ENCODE data around the gene TDRD12.

The TDRD12 gene

DNA sequence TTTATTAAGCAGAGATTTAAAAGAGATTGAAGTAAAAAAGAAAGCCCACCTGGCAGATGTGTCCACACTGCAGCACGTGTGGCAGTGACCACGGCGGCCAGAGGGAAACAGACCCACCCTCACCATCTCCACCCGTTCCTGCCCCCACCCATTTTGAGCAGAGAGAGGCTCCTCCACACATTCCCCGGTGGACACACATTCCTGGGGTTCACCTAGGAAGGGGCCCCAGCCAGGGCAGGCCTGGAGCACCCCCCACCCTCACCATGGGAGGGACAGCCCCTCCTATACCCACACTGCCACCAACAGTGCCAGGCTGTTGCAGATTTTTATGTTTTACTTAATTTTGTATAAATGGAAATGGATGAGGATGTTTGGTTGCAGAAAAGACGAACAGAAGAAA lies 95.1 kb downstream of the TDRD12 start:
- no peaks in the 10 kb centered on the region for H3K9me3 ChIP-seq (ENCODE audit: low read length)
- H3K27me3 ChIP-seq (ENCODE audit: control insufficient read depth in 1 of 2, insufficient read depth in 2 of 2, low read length in 2 of 2), result no peaks in the 10 kb centered on the region
- no peak overlapping the region for H3K27ac ChIP-seq (ENCODE audit: low read depth, low read length)
- no peaks in the 10 kb centered on the region for H3K36me3 ChIP-seq (ENCODE audit: insufficient read depth, low read length)
- H3K4me3 ChIP-seq (ENCODE audit: low read depth in 1 of 2, low read length in 2 of 2), result no peak overlapping the region
- peaks cover under 1% of the 10 kb centered on the region for H3K4me1 ChIP-seq (ENCODE audit: insufficient read depth, low read length)
- no peak overlapping the region for H3K9ac ChIP-seq (ENCODE audit: low read length)

DNA sequence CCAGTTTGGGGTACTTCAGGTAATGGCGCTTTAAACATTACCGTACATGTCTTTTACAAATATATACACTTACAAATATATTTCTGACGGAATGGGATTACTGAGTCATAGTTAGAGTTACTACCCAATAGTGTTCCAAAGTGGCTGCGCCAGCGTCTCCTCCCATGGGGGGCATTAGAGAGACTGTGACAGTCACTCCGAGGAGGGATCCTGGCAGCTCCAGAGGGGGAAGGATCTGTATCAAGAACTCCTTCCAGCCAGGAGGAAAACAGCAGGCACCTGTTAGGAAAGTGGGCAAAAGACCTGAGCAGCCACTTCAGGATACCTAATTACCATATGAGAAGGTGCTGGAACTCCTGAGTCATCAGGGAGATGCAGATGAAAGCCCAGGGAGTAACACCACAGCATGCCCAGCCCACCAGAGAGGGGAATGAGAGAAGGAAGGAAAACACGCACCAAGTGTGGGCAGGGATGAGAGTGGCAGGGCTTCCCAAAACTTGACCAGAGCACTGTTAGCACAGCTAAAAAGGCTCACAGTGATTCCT lies 97.1 kb downstream of the TDRD12 start:
- Histone ChIP-seq H3K27me3 (ENCODE audit: control insufficient read depth in 1 of 2, insufficient read depth in 2 of 2, low read length in 2 of 2) (no peaks in the 10 kb centered on the region), H3K36me3 (ENCODE audit: insufficient read depth, low read length) (no peaks in the 10 kb centered on the region), H3K9ac (ENCODE audit: low read length) (no peak overlapping the region), H3K9me3 (ENCODE audit: low read length) (no peaks in the 10 kb centered on the region), H3K4me3 (ENCODE audit: low read depth in 1 of 2, low read length in 2 of 2) (no peak overlapping the region), H3K27ac (ENCODE audit: low read depth, low read length) (no peak overlapping the region), H3K4me1 (ENCODE audit: insufficient read depth, low read length) (no peaks in the 10 kb centered on the region)

DNA sequence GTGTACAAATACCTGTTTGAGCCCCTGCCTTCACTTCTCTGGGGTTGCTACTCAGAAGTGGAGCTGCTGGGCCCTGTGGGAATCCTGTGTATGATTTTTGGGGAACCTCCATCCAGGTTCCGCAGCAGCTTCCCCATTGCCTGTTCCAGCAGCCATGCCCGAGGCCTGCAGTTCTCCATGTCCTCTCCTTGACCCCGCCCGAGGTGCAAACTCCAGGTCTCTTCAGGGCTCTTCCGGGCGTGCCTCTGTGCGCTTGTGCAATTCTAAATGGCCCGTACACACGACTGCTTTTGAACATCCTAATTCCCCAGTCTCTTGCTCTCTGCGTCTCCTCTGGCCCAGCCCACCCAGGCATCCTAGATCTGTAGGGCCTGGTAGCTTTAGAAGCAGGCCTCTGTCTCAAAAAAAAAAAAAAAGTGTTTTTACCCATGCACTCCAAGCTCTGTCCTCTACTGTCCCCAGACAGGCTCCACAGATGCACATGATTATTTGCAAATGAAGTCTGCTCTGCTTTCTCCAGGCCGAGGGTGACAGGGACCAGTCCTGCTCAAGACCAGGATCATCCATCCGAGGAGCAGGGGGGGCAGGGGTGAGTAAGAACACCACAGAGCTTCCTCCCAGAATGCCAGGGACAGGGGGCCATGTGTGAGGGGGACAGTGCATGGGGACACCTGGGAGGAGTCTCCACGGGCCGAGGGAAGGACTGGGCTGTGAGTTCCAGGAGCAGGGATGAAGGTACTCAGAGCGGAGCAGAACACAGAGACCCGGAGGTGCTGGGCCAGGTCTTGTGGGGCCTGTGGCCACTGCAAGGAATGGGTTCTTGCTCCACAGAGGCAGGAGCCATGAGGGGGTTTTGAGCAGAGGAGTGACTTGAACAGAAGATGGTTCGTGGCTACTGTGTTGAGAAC lies 98.3 kb downstream of the TDRD12 start:
- Histone ChIP-seq H3K4me1 (ENCODE audit: insufficient read depth, low read length) (no peaks in the 10 kb centered on the region), H3K36me3 (ENCODE audit: insufficient read depth, low read length) (no peaks in the 10 kb centered on the region), H3K4me3 (ENCODE audit: low read depth in 1 of 2, low read length in 2 of 2) (no peak overlapping the region), H3K27me3 (ENCODE audit: control insufficient read depth in 1 of 2, insufficient read depth in 2 of 2, low read length in 2 of 2) (no peaks in the 10 kb centered on the region), H3K9me3 (ENCODE audit: low read length) (no peaks in the 10 kb centered on the region), H3K9ac (ENCODE audit: low read length) (no peak overlapping the region), H3K27ac (ENCODE audit: low read depth, low read length) (no peak overlapping the region)

DNA sequence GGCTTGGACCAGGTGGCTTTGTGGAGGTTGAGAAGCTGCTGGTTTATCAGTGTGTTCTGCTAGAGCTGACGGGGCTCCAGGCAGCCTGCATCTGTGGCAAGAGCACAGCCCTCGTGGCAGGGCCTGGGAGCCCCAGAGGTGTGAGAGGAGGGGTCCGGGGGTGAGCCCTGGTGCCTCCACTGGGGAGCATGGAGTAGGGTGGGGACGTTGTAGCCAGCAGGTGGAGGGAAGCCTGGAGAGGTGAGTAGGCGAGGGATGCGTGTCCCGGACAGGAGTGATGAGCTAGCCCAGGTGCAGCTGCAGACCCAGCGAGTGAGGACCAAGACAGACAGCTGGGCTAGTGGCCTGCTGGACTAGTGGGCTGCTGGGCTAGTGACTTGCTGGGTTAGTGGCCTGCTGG lies 99.0 kb downstream of the TDRD12 start:
- H3K9ac ChIP-seq (ENCODE audit: low read length), result no peak overlapping the region
- H3K4me3 ChIP-seq (ENCODE audit: low read depth in 1 of 2, low read length in 2 of 2), result no peak overlapping the region
- no peak overlapping the region for H3K27ac ChIP-seq (ENCODE audit: low read depth, low read length)
- no peaks in the 10 kb centered on the region for H3K27me3 ChIP-seq (ENCODE audit: control insufficient read depth in 1 of 2, insufficient read depth in 2 of 2, low read length in 2 of 2)
- no peaks in the 10 kb centered on the region for H3K36me3 ChIP-seq (ENCODE audit: insufficient read depth, low read length)
- H3K9me3 ChIP-seq (ENCODE audit: low read length), result no peaks in the 10 kb centered on the region
- H3K4me1 ChIP-seq (ENCODE audit: insufficient read depth, low read length), result no peaks in the 10 kb centered on the region

DNA sequence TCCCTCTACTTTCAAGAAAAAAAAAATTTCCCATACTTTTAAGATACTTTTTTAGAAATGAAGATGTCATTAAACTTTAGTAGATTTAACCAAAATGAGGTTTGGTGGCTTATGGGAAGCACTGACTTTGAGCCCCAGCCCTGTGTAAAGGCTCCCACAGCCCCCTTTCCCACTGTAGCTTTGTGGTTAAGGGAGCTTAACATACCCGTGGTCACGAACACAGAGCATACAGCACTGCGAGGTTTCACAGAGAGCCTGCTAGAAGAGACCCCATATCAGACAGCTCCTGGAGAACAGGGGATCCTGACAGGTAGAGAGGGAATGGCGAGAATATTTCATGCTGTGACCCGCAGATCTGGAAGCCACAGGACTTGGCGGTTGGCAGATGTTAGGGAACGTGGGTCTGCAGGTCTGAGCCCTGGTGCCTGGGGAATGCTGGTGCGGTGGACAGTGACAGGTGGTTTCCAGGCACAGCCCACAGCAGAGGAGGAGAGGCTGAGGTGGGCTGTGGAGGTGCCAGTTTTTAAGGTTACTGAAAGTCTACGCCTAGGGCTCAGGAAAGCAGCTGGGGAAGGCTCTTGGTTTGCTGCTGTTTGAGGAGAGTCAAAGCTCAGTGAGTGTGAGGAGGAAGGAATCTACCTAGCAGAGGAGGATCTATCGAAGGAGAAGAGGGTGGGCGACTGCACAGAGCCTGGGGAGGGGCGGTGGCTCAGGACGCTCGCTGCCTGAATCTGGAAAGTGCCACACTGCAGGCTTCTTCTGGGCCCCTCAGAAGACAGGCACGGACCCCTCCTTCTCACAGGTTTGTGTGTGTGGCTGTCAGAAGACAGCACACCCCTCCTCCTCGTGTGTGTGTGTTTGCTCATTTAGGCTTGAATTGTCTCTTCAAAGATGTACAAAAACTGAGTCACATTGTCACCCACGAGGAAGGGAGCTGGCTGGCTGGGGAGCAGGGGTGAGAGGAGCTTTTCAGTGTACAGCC lies 100.1 kb downstream of the TDRD12 start:
- H3K27ac ChIP-seq (ENCODE audit: low read depth, low read length), result no peak overlapping the region
- H3K27me3 ChIP-seq (ENCODE audit: control insufficient read depth in 1 of 2, insufficient read depth in 2 of 2, low read length in 2 of 2), result peaks cover 0 to 3% of the 10 kb centered on the region in 2 donors
- H3K4me3 ChIP-seq (ENCODE audit: low read depth in 1 of 2, low read length in 2 of 2), result no peak overlapping the region
- no peaks in the 10 kb centered on the region for H3K9me3 ChIP-seq (ENCODE audit: low read length)
- H3K36me3 ChIP-seq (ENCODE audit: insufficient read depth, low read length), result no peaks in the 10 kb centered on the region
- H3K9ac ChIP-seq (ENCODE audit: low read length), result no peak overlapping the region
- no peaks in the 10 kb centered on the region for H3K4me1 ChIP-seq (ENCODE audit: insufficient read depth, low read length)

DNA sequence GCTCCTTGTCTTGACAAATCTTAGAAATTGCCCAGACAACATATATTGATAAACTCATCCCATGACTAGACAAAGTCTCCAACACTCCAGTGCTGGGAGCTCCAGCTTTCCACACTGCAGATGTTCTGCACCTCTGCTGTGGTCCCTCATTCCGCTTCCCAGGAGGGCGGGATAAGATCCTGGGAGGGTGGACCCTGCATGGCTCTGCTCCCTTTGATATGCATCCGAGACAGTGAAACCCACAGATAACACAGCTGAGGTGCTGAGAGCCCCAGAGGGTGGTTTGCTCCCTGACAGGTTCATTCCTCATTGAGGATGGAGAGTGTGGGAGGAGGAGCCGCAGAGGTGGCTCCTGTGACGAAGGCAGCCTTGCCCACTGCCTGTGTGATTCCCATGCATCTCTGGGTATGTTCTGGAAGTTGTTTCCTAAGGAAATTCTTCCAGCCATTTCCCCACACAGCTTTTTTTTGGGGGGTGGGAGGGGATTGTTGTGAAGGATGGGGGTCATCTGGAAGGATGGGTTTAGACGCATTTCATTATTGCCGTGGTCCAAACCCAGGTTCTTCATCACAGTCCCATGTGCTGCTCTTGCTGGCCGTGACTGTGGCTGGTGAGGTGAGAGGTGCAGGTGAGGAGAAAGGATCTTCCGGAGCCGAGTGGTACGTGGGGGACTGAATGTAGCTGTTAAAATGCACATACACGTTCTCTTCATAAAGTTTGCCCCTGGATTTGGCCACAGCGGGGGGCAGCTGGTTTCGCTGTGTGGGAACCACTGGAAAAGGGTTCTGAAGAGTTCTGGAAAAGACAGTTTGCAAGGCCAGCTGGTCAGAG lies 103.6 kb downstream of the TDRD12 start:
- Histone ChIP-seq H3K4me3 (ENCODE audit: low read depth in 1 of 2, low read length in 2 of 2) (no peak overlapping the region), H3K27me3 (ENCODE audit: control insufficient read depth in 1 of 2, insufficient read depth in 2 of 2, low read length in 2 of 2) (peaks cover 0 to 3% of the 10 kb centered on the region in 2 donors), H3K4me1 (ENCODE audit: insufficient read depth, low read length) (no peaks in the 10 kb centered on the region), H3K27ac (ENCODE audit: low read depth, low read length) (no peak overlapping the region), H3K9ac (ENCODE audit: low read length) (no peak overlapping the region), H3K9me3 (ENCODE audit: low read length) (no peaks in the 10 kb centered on the region), H3K36me3 (ENCODE audit: insufficient read depth, low read length) (no peaks in the 10 kb centered on the region)

DNA sequence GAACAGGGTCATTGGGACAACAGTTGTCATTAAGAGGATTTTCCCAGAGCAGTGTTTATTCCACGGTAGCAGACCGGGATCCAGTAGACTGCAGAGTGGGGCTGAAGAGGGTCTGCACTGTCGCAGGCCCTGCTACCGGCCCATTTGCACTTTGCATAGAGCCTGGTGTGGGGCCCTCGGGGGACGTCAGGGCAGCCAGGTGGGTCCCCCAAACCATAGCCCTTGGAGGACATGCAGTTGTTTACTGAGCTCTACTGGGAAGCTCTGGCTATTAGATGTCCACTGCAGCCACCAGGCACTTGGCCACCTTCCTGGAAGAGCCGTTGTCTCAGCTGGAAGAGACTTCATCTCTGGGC lies 104.2 kb downstream of the TDRD12 start:
- Histone ChIP-seq H3K27ac (ENCODE audit: low read depth, low read length) (no peak overlapping the region), H3K4me3 (ENCODE audit: low read depth in 1 of 2, low read length in 2 of 2) (no peak overlapping the region), H3K36me3 (ENCODE audit: insufficient read depth, low read length) (no peaks in the 10 kb centered on the region), H3K4me1 (ENCODE audit: insufficient read depth, low read length) (no peaks in the 10 kb centered on the region), H3K27me3 (ENCODE audit: control insufficient read depth in 1 of 2, insufficient read depth in 2 of 2, low read length in 2 of 2) (peaks cover 0 to 3% of the 10 kb centered on the region in 2 donors), H3K9ac (ENCODE audit: low read length) (no peak overlapping the region), H3K9me3 (ENCODE audit: low read length) (no peaks in the 10 kb centered on the region)

DNA sequence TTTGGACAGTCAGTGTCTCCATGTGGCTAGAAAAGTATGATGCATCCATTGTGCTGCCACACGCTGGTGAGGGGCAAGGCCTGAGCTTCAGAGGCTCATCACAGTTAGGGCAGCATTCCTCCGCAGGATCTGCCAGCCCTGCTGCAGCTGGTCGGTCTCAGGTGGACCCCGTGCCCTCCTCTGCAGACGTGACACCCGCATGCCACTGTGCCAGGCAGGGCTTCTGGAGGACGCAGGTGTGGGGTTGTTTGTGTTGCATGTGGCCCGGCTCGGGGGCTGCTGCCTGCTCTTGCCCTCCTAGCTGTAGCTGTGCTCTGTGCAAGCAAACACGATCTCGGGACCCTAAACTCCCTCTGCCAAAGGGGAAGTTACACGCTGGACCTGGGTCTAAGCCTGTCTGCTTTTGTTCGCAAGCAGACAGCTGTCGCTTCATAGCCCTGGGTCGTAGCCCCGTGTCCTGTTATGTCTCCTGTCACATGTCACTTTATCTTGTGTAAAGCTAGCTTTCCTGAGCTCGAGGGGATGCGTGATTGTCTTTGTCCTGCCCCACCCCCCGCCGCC lies 104.7 kb downstream of the TDRD12 start:
- Histone ChIP-seq H3K4me1 (ENCODE audit: insufficient read depth, low read length) (no peaks in the 10 kb centered on the region), H3K9ac (ENCODE audit: low read length) (no peak overlapping the region), H3K36me3 (ENCODE audit: insufficient read depth, low read length) (no peaks in the 10 kb centered on the region), H3K4me3 (ENCODE audit: low read depth in 1 of 2, low read length in 2 of 2) (no peak overlapping the region), H3K27ac (ENCODE audit: low read depth, low read length) (no peak overlapping the region), H3K9me3 (ENCODE audit: low read length) (no peaks in the 10 kb centered on the region), H3K27me3 (ENCODE audit: control insufficient read depth in 1 of 2, insufficient read depth in 2 of 2, low read length in 2 of 2) (peaks cover 0 to 3% of the 10 kb centered on the region in 2 donors)

DNA sequence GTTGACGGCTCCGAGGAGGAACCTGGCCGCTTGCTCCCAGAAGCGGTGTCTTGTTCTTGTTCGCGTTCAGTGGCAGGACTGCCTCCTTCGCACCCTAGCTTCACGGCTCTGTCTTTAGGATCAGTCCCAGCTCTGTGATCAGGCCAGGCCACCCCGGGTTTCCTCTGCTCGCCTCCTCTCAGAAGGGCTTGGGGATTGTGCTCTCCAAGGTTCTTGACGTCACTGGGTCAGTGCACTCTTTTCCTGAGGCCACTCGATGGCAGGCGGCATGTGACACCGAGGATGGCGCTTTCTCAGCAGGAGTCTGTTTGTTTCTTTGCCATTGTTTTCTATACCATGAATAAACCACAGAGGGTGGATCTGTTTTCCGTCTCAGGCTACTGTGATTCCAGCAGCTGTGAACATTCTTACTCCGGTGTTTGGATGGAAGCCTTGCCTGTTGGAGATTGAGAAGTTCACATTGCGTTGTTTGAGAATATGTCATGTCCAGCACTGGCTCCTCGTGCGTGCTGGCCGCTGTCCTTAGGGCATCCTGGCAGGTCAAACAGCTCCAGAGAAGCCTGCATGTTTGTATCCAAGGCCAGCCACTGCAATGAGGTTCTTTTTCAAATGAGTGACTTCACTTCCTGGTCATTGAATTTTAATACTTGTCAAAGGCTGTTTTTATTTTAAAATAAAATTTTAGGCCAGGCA lies 105.5 kb downstream of the TDRD12 start:
- no peak overlapping the region for H3K4me3 ChIP-seq (ENCODE audit: low read depth in 1 of 2, low read length in 2 of 2)
- no peaks in the 10 kb centered on the region for H3K36me3 ChIP-seq (ENCODE audit: insufficient read depth, low read length)
- H3K27ac ChIP-seq (ENCODE audit: low read depth, low read length), result no peak overlapping the region
- H3K9ac ChIP-seq (ENCODE audit: low read length), result no peak overlapping the region
- H3K4me1 ChIP-seq (ENCODE audit: insufficient read depth, low read length), result no peaks in the 10 kb centered on the region
- no peaks in the 10 kb centered on the region for H3K9me3 ChIP-seq (ENCODE audit: low read length)
- H3K27me3 ChIP-seq (ENCODE audit: control insufficient read depth in 1 of 2, insufficient read depth in 2 of 2, low read length in 2 of 2), result peaks cover 0 to 3% of the 10 kb centered on the region in 2 donors

DNA sequence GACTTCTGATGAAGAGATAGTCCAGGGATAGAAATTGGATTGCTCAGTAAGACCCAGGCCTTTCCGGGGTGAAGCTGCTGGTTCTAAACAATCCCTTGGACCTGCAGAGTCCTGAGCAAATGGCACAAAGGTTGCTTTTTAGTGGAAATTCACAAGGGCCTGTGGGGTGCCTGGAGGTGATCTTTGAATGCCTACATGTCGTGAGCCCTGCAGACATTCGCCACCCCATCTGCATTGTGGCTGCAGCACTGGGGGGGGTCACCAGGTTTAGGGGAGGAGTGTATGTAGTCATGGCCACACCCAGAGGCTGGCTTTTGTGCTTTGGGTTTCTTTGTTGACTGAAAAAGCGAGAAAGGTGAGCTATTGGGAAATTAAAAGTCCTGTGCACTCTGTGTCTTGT lies 108.6 kb downstream of the TDRD12 start:
- H3K4me3 ChIP-seq (ENCODE audit: low read depth in 1 of 2, low read length in 2 of 2), result no peak overlapping the region
- H3K27me3 ChIP-seq (ENCODE audit: control insufficient read depth in 1 of 2, insufficient read depth in 2 of 2, low read length in 2 of 2), result peaks cover 0 to 3% of the 10 kb centered on the region in 2 donors
- no peaks in the 10 kb centered on the region for H3K4me1 ChIP-seq (ENCODE audit: insufficient read depth, low read length)
- no peaks in the 10 kb centered on the region for H3K9me3 ChIP-seq (ENCODE audit: low read length)
- no peaks in the 10 kb centered on the region for H3K36me3 ChIP-seq (ENCODE audit: insufficient read depth, low read length)
- no peak overlapping the region for H3K27ac ChIP-seq (ENCODE audit: low read depth, low read length)
- no peak overlapping the region for H3K9ac ChIP-seq (ENCODE audit: low read length)

All from muscle layer of colon (tissue), 2 donors.